ENCODE data around the gene PLCB4.

PLCB4 gene

GRCh38 chr20:9475456-9475855 is 406.6 kb downstream of the PLCB4 start:
- no peak for DNase-seq

GRCh38 chr20:9476174-9476573 is 407.3 kb downstream of the PLCB4 start:
- no peak for DNase-seq

GRCh38 chr20:9476637-9477036 is 407.8 kb downstream of the PLCB4 start:
- no peak for DNase-seq

- no peak for DNase-seq
These were observed 409.9 kb downstream of the PLCB4 start for GRCh38 chr20:9478771-9479170.

GRCh38 chr20:9480066-9480465 is 411.2 kb downstream of the PLCB4 start:
- DNase-seq: no peak

- no peak for DNase-seq
These were observed 413.3 kb downstream of the PLCB4 start for GRCh38 chr20:9482180-9482579.

GRCh38 chr20:9483131-9483530 is 414.2 kb downstream of the PLCB4 start:
- no peak for DNase-seq

- no peak for DNase-seq
These were observed 416.9 kb downstream of the PLCB4 start for GRCh38 chr20:9485614-9486340.

GRCh38 chr20:9487231-9487630 is 418.3 kb downstream of the PLCB4 start:
- no peak for DNase-seq

- DNase-seq: no peak
These were observed 419.2 kb downstream of the PLCB4 start for GRCh38 chr20:9488063-9488462.

- DNase-seq: no peak
These were observed 421.3 kb downstream of the PLCB4 start for GRCh38 chr20:9490161-9490560.

- DNase-seq: no peak
These were observed 421.7 kb downstream of the PLCB4 start for GRCh38 chr20:9490631-9491030.

GRCh38 chr20:9491324-9491723 is 422.4 kb downstream of the PLCB4 start:
- DNase-seq: no peak

GRCh38 chr20:9492067-9492466 is 423.2 kb downstream of the PLCB4 start:
- no peak for DNase-seq

- no peak for DNase-seq
These were observed 424.9 kb downstream of the PLCB4 start for GRCh38 chr20:9493803-9494202.

GRCh38 chr20:9495701-9496100 is 426.8 kb downstream of the PLCB4 start:
- no peak for DNase-seq

GRCh38 chr20:9496155-9496554 is 427.3 kb downstream of the PLCB4 start:
- no peak for DNase-seq

GRCh38 chr20:9498322-9498721 is 429.4 kb downstream of the PLCB4 start:
- no peak for DNase-seq

GRCh38 chr20:9499126-9499899 is 430.4 kb downstream of the PLCB4 start:
- DNase-seq: no peak

- no peak for DNase-seq
These were observed 431.2 kb downstream of the PLCB4 start for GRCh38 chr20:9500121-9500520.

GRCh38 chr20:9501473-9501872 is 432.6 kb downstream of the PLCB4 start:
- DNase-seq: no peak

GRCh38 chr20:9503526-9504245 is 434.8 kb downstream of the PLCB4 start:
- no peak for DNase-seq

GRCh38 chr20:9506280-9506821 is 437.5 kb downstream of the PLCB4 start:
- no peak for DNase-seq

GRCh38 chr20:9506964-9507369 is 438.1 kb downstream of the PLCB4 start:
- DNase-seq: no peak

All from activated CD4-positive, alpha-beta T cell treated with anti-CD3 and anti-CD28 coated beads, Interleukin-10, Interleukin-2, amounts not matched to agents 100 ng/mL and 50 ng/mL, durations not matched to agents 16 hours and 8 hours (primary cell).